PC-9 (cell line): ENCODE measurements around the gene TMTC2. TPM values are rescaled to one million over a fixed set of nuclear protein-coding genes. Genes with fewer than 3 reads are reported as not detected.

ENCODE experiments used
- BruUV-seq: library from RNA; stranded (reverse); fragments of 400-500 nt; replicated peaks from 2 replicates; lab custom pipeline; 2021; lab: Mats Ljungman, UMichigan
- CTCF ChIA-PET: fragments of 300-600 bp; sonication (Branson Sonifier 250); formaldehyde crosslinking; loops from one replicate; lab custom pipeline; 2022; ENCODE audit warnings: antibody characterized with exemption; lab: Charles Lee
- POLR2A ChIA-PET: fragments of 300-600 bp; sonication (Branson Sonifier 250); formaldehyde crosslinking; loops from one replicate; lab custom pipeline; 2022; ENCODE audit warnings: antibody characterized with exemption; ENCODE audit not compliant: unreplicated experiment; lab: Charles Lee
- DNase-seq, 2 experiments: peaks; one replicate each; pipeline versions ENCODE4 v3.0.0 to v3.0.0-alpha.2; 2015 to 2022; ENCODE audit warnings: mixed read lengths in 1 of 2
- H2AFZ ChIP-seq: fragments of 200-600 bp; sonication (generic); 2 replicates; pipeline ENCODE4 v1.8.1; 2017; ENCODE audit warnings: antibody characterized with exemption
- H3F3A ChIP-seq: fragments of 200-600 bp; sonication (generic); 2 replicates; pipeline ENCODE4 v1.8.1; 2017; ENCODE audit warnings: antibody characterized with exemption, mild to moderate bottlenecking, low read depth; ENCODE audit not compliant: insufficient read depth
- H3K27ac ChIP-seq: fragments of 200-600 bp; sonication (generic); 2 replicates; pipeline ENCODE4 v1.6.1; 2016; ENCODE audit warnings: mixed run types
- H3K27me3 ChIP-seq: fragments of 200-600 bp; sonication (generic); 2 replicates; pipeline ENCODE4 v1.6.1; 2016; ENCODE audit warnings: low read depth, mixed run types; ENCODE audit not compliant: insufficient read depth
- H3K36me3 ChIP-seq: fragments of 200-600 bp; sonication (generic); 2 replicates; pipeline ENCODE4 v1.6.1; 2016; ENCODE audit warnings: low read depth, mixed run types
- H3K4me1 ChIP-seq: fragments of 200-600 bp; sonication (generic); replicated peaks from 2 replicates; pipeline ENCODE4 v1.6.1; 2016; ENCODE audit warnings: mixed run types; ENCODE audit not compliant: insufficient read depth
- H3K4me2 ChIP-seq: fragments of 200-600 bp; sonication (generic); 2 replicates; pipeline ENCODE4 v1.6.1; 2017; ENCODE audit warnings: mixed run types
- H3K4me3 ChIP-seq: fragments of 200-600 bp; sonication (generic); 2 replicates; pipeline ENCODE4 v1.6.1; 2016; ENCODE audit warnings: mixed run types
- H3K79me2 ChIP-seq: fragments of 200-600 bp; sonication (generic); 2 replicates; pipeline ENCODE4 v1.6.1; 2017; ENCODE audit warnings: low read depth, mixed run types
- H3K9me2 ChIP-seq: fragments of 200-600 bp; sonication (generic); 2 replicates; pipeline ENCODE4 v1.8.1; 2017; ENCODE audit warnings: mild to moderate bottlenecking; ENCODE audit not compliant: insufficient read depth
- H3K9me3 ChIP-seq: fragments of 200-600 bp; sonication (generic); 2 replicates; pipeline ENCODE4 v1.8.1; 2016; ENCODE audit warnings: low read depth; ENCODE audit not compliant: insufficient read depth
- H4K20me1 ChIP-seq: fragments of 200-600 bp; sonication (generic); 2 replicates; pipeline ENCODE4 v1.8.1; 2017; ENCODE audit not compliant: insufficient read depth
- CTCF ChIP-seq: fragments of 200-600 bp; sonication (generic); conservative IDR thresholded peaks from 2 replicates; pipeline ENCODE4 v1.6.1; 2017; ENCODE audit warnings: mixed run types, antibody characterized with exemption, mild to moderate bottlenecking, moderate library complexity
- EZH2 ChIP-seq: fragments of 200-600 bp; sonication (generic); IDR thresholded peaks from 2 replicates; pipeline ENCODE4 v1.8.0; 2017; ENCODE audit warnings: antibody characterized with exemption, low read depth
- intact Hi-C: fragments of 100-400 bp; cut with micrococcal nuclease; formaldehyde crosslinking; loops from one replicate; pipeline ENCODE4 v1.10.0; 2022; ENCODE audit not compliant: unreplicated experiment
- total RNA-seq: library from RNA; stranded (reverse); gene quantifications from 2 replicates; pipeline ENCODE4 v1.2.3, GENCODE V29; 2021

Gene TMTC2
- total RNA-seq, 1 experiment from 2014 or later, result 8.6 TPM

- ChIA-PET POLR2A (no interaction called here), CTCF (no interaction called here)
- no peak overlapping the region for H3K4me3 ChIP-seq
- H3K27ac ChIP-seq, result no peak overlapping the region
- no peaks in the 10 kb centered on the region for H3K36me3 ChIP-seq
- BruUV-seq, result no TSS peak
- no peaks in the 10 kb centered on the region for H3K79me2 ChIP-seq
- no peaks in the 10 kb centered on the region for H4K20me1 ChIP-seq
- no peak for DNase-seq
- H3K9me3 ChIP-seq, result no peaks in the 10 kb centered on the region
- TF ChIP-seq EZH2, result no peak
- TF ChIP-seq CTCF, result no peak
- H3K9me2 ChIP-seq, result no peaks in the 10 kb centered on the region
- intact Hi-C loops, result no loop called here
- H3F3A ChIP-seq, result no peaks in the 10 kb centered on the region
- no peaks in the 10 kb centered on the region for H3K27me3 ChIP-seq
- H3K4me1 ChIP-seq, result no peaks in the 10 kb centered on the region
- H2AFZ ChIP-seq, result no peak overlapping the region
- H3K4me2 ChIP-seq, result no peak overlapping the region
These were observed 370.7 kb downstream of the TMTC2 start for GRCh38 chr12:83057436-83057835.

GRCh38 chr12:83059107-83059506, 372.4 kb downstream of the TMTC2 start:
- Histone ChIP-seq H3K4me2 (no peak overlapping the region), H3K4me3 (no peak overlapping the region), H3K27ac (no peak overlapping the region), H3K9me3 (no peaks in the 10 kb centered on the region), H3K27me3 (no peaks in the 10 kb centered on the region), H3F3A (no peaks in the 10 kb centered on the region), H3K79me2 (no peaks in the 10 kb centered on the region), H3K36me3 (no peaks in the 10 kb centered on the region), H3K4me1 (no peaks in the 10 kb centered on the region), H3K9me2 (no peaks in the 10 kb centered on the region), H4K20me1 (no peaks in the 10 kb centered on the region), H2AFZ (no peak overlapping the region)
- DNase-seq, result no peak
- TF ChIP-seq EZH2 (no peak), CTCF (no peak)
- BruUV-seq, result no TSS peak
- POLR2A ChIA-PET, result no interaction called here
- CTCF ChIA-PET, result no interaction called here
- intact Hi-C loops, result no loop called here

GRCh38 chr12:83065562-83065961, 378.9 kb downstream of the TMTC2 start:
- no peaks in the 10 kb centered on the region for H3K9me3 ChIP-seq
- H3K79me2 ChIP-seq, result no peaks in the 10 kb centered on the region
- no peaks in the 10 kb centered on the region for H3K36me3 ChIP-seq
- no peaks in the 10 kb centered on the region for H3F3A ChIP-seq
- intact Hi-C loops, result no loop called here
- H3K4me3 ChIP-seq, result no peak overlapping the region
- no peak overlapping the region for H3K4me2 ChIP-seq
- H3K27me3 ChIP-seq, result no peaks in the 10 kb centered on the region
- H4K20me1 ChIP-seq, result no peaks in the 10 kb centered on the region
- DNase-seq, result no peak
- no peaks in the 10 kb centered on the region for H3K9me2 ChIP-seq
- no peak overlapping the region for H2AFZ ChIP-seq
- ChIA-PET CTCF (no interaction called here), POLR2A (no interaction called here)
- no TSS peak for BruUV-seq
- TF ChIP-seq EZH2 (no peak), CTCF (no peak)
- H3K4me1 ChIP-seq, result no peaks in the 10 kb centered on the region
- H3K27ac ChIP-seq, result no peak overlapping the region
